Activated T-cell treated with anti-CD3 and anti-CD28 coated beads, Interleukin-2, amount 50 U/mL, for 72 hours (primary cell): Measurements from ENCODE around the gene SIPA1L3. TPM values are rescaled to one million over a fixed set of nuclear protein-coding genes. Genes with fewer than 3 reads are reported as not detected.

Source experiments
- ATAC-seq, 2 donors: fragments of 150-1000 bp; cut with Tn5 transposase; replicated peaks in 1 of 2; 2 replicates each; pipeline ENCODE4 v1.10.0; 2021; ENCODE audit warnings: moderate library complexity in 2 of 2, mild to moderate bottlenecking in 1 of 2
- DNase-seq, 2 donors: peaks; one replicate each; pipeline ENCODE4 v3.0.0; 2021 to 2022; ENCODE audit warnings: mixed read lengths in 1 of 2
- H3K27ac Mint-ChIP-seq: one replicate; pipeline ENCODE4 v1.8.0; 2022; ENCODE audit warnings: mild to moderate bottlenecking, moderate library complexity, mixed read lengths
- H3K27me3 Mint-ChIP-seq: one replicate; pipeline ENCODE4 v1.8.0; 2022; ENCODE audit warnings: low read depth, mixed read lengths
- H3K36me3 Mint-ChIP-seq, 2 donors: one replicate each; pipeline ENCODE4 v1.8.0; 2022; ENCODE audit warnings: mixed read lengths in 2 of 2, mild to moderate bottlenecking in 1 of 2; ENCODE audit not compliant: insufficient read depth in 2 of 2
- H3K4me1 Mint-ChIP-seq: one replicate; pipeline ENCODE4 v1.8.0; 2022; ENCODE audit warnings: low read depth, mixed read lengths
- H3K4me3 Mint-ChIP-seq, 2 donors: one replicate each; pipeline ENCODE4 v1.8.0; 2022; ENCODE audit warnings: mild to moderate bottlenecking in 2 of 2, mixed read lengths in 2 of 2, moderate library complexity in 2 of 2
- H3K9me3 Mint-ChIP-seq, 2 donors: one replicate each; pipeline ENCODE4 v1.8.0; 2022; ENCODE audit warnings: mixed read lengths in 2 of 2
- total RNA-seq, 2 donors: library from RNA; stranded (reverse); gene quantifications; one replicate each; pipeline ENCODE4 v1.2.3, GENCODE V29; 2022

SIPA1L3 gene
- total RNA-seq, 2 donors from 2014 or later: 12.8 TPM

DNA sequence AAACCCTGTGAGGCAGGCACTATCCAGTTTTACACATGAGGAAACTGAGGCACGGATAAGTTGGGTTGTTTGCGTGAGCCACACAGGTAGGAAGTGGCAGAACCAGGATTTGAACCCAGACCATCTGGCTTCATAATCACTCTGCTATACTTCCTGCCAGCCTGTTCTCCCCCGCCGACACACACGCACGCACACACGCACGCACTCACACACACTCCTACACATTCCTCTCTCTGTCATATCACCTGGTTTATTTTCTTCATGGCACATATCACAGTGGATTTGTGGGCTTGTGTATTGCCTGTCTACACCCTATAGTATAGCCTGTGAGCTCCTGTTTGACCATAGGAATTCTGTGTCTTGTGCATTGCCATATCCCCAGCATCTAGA is 140.0 kb downstream of the SIPA1L3 start:
- Mint-ChIP-seq H3K36me3 (peaks cover 0 to 1% of the 10 kb centered on the region in 2 donors), H3K9me3 (no peaks in the 10 kb centered on the region), H3K27me3 (no peaks in the 10 kb centered on the region), H3K4me3 (peak overlapping the region; percentile 3 to 27), H3K4me1 (peaks cover 53% of the 10 kb centered on the region), H3K27ac (peak overlapping the region; percentile 54)
- DNase-seq (peak; percentile 18 to 28), ATAC-seq (no peak)

DNA sequence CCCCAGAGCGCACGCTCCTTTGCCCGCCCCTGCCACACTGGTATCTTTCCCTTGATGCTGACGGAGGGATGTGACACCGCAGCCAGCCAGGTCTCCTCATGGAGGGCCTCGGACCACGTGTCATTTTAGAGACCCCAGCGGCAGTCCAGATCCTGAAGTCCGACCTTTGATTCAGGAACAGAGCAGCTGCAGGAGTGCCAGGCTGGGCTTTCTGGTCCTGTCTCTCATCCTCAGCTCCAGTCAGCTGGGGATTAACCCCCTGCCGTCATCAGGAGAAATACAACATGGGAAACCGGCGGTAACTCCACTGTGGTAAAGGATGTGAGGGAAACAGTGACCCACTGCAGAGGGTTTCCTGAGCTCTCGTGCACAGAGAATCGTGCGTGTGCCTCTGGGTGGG is 140.6 kb downstream of the SIPA1L3 start:
- no peak for DNase-seq
- Mint-ChIP-seq H3K4me1 (peaks cover 53% of the 10 kb centered on the region), H3K36me3 (no peaks in the 10 kb centered on the region), H3K27me3 (no peaks in the 10 kb centered on the region), H3K4me3 (peak overlapping the region; percentile 70 to 82), H3K9me3 (no peaks in the 10 kb centered on the region), H3K27ac (peak overlapping the region; percentile 90)
- ATAC-seq: no peak

DNA sequence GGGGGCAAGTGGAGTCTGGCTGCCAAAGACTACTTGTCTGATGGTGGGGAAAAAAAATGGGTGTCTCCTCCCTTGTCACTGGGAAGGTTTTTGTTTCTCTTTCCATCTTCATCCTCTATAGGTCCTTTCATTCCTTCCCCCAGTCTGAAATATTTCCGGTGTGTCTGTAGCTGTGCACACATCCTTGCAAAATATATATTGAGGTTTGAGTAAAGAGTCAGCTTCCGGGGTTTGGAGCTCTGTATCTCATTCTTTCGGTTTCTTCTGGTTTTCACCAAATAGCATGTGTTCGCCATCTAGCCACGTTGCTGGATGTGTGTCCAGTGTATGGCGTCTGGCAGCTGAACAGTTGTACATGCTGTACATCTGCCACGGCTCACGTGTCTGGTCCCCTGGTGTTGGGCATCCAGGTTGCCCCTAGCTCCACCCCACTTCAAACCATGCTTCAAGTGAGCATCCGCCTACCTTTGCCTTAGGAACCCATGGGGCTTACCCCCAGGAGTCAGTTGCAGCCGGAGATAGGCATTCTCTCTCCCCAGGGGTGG is 142.2 kb downstream of the SIPA1L3 start:
- H3K27ac Mint-ChIP-seq: peak overlapping the region; percentile 90
- H3K4me3 Mint-ChIP-seq: peak overlapping the region; percentile 70 to 82
- H3K27me3 Mint-ChIP-seq: no peaks in the 10 kb centered on the region
- no peaks in the 10 kb centered on the region for H3K36me3 Mint-ChIP-seq
- DNase-seq (peak; percentile 52 to 58), ATAC-seq (peak; percentile 94)
- peaks cover 53% of the 10 kb centered on the region for H3K4me1 Mint-ChIP-seq
- no peaks in the 10 kb centered on the region for H3K9me3 Mint-ChIP-seq

DNA sequence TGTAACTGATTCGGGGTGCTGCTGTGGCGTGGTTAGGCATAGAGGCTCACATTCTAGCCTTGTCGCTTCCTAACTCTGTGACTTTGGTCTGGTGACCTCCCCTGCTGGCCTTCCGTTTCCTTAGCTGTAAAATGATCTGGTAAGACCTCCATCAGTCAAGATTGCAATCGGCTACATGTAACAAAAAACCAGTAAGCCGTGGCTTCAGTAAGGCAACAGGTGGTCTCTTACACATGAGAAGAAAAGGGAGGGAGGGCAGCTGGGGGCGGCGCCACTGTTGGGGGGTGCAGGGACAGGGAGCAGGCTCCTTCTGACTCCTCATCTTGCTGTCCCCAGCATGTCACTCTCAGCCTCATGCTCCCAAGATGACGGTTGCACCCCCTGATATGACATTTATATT is 148.0 kb downstream of the SIPA1L3 start:
- Mint-ChIP-seq H3K9me3 (no peaks in the 10 kb centered on the region), H3K27ac (no peak overlapping the region), H3K4me3 (no peak overlapping the region), H3K4me1 (peaks cover 20% of the 10 kb centered on the region), H3K27me3 (no peaks in the 10 kb centered on the region), H3K36me3 (no peaks in the 10 kb centered on the region)
- DNase-seq: no peak
- ATAC-seq: no peak

DNA sequence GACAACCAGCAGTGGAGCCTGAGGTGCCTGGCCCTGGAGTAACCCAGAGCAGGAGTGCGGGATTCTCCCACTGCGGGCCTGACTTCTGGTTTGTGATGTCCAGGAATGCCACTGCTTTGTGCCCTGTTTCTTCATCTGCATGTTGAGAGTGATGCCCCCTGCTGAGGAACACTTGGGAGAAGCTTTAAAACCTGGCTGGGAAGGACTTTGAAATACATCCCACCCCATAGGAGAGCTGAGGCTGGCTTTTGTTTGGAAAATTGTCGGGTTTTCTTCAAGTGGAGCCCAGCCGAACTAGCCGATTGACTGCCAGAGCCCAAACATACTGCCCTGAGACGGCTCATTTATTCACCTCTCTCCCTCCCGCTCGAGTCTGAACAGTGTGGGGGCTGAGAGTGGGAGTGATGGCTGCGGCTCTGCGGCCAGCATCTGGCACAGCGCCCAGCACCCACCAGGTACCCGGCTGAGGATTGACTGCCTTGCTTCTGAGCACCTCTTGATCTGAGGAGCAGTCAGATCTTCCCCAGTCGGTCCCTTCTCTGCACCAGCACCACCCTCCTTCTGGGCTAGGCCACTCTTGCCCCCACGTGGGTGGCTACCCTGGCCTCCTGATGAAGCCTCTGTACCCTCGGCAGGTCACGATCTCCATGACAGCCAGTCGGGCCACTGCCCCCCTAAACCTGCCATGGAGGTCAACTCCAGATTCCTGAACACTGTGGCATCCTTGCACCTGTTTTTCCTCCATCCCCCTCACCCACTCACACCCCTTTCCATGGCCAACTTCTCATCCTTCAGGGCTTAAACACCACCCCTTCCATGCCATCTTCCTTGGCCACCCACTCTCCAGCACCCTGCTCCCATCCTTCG is 148.9 kb downstream of the SIPA1L3 start:
- Mint-ChIP-seq H3K4me1 (peaks cover 23% of the 10 kb centered on the region), H3K27ac (no peak overlapping the region), H3K4me3 (no peak overlapping the region), H3K27me3 (no peaks in the 10 kb centered on the region), H3K36me3 (no peaks in the 10 kb centered on the region), H3K9me3 (no peaks in the 10 kb centered on the region)
- ATAC-seq (peak; percentile 20 to 33), DNase-seq (no peak)

DNA sequence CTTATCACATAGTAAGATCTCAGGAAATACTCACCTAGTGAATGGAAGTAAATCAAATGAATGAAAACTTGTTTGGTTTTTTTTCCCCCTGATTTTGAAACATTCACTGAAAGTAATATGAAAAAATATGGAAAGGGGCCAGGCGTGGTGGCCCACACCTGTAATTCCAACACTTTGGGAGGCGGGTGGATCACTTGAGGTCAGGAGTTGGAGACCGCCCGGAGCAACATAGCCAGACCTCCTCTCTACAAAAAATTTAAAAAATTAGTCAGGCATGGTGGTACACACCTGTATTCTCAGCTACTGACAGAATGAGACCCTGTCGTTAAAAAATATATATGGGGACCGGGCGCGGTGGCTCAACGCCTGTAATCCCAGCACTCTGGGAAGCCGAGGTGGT is 149.6 kb downstream of the SIPA1L3 start:
- no peak for DNase-seq
- Mint-ChIP-seq H3K9me3 (no peaks in the 10 kb centered on the region), H3K27ac (no peak overlapping the region), H3K36me3 (no peaks in the 10 kb centered on the region), H3K4me3 (no peak overlapping the region), H3K4me1 (peaks cover 23% of the 10 kb centered on the region), H3K27me3 (no peaks in the 10 kb centered on the region)
- ATAC-seq: no peak

DNA sequence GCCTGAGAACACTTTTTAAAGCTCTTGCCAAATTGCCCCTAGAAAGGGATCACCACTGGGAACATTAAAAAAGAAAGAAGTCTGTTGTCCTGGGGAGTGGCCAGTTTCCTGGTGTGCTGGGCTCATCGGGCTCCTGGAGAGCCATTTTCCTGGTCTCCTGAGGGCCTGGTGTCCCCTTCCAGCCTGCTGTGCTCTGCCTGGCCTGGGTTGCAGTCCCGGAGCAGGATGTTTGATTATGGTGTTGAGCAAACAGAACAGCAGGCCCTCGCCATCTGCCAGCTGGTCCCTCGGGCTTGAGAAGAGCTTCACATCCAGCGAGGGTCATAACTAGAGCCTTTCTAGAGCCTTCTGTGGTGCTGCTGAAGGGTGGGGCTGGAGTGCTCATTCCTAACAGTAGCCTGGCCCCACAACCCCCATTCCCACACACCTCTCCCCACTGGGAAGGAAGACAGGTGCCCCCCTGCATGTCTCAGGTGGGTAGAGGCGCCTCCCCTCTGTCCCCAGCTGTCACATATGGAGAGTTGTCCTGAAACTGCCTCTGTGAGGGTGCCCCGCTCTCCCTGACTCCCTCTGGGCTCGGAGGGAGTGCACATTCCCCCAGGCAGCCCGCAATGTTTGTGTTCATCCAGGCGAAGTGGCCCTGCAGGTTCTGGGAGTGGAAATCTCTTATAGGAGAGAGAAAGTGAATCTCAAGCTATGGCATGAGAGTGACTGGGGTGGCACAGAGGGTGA is 151.1 kb downstream of the SIPA1L3 start:
- H3K27ac Mint-ChIP-seq: no peak overlapping the region
- H3K9me3 Mint-ChIP-seq: no peaks in the 10 kb centered on the region
- H3K36me3 Mint-ChIP-seq: no peaks in the 10 kb centered on the region
- peaks cover 23% of the 10 kb centered on the region for H3K4me1 Mint-ChIP-seq
- no peak overlapping the region for H3K4me3 Mint-ChIP-seq
- no peaks in the 10 kb centered on the region for H3K27me3 Mint-ChIP-seq
- ATAC-seq: no peak
- no peak for DNase-seq

DNA sequence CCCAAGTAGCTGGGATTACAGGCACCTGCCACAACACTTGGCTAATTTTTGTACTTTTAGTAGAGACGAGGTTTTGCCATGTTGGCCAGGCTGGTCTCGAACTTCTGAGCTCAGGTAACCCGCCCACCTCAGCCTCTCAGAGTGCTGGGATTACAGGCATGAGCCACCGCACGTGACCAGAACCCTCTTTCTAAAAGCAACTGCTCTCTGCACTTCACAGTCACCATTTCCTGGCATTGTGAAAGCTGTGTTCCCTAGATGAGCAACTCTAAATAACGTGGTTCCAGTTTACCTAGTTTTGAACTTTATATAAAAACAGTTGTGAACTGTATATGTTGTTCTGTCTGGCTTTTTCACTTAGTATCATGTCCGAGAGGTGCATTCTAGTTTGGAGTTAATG is 152.9 kb downstream of the SIPA1L3 start:
- ATAC-seq: peak; percentile 79 to 83

DNA sequence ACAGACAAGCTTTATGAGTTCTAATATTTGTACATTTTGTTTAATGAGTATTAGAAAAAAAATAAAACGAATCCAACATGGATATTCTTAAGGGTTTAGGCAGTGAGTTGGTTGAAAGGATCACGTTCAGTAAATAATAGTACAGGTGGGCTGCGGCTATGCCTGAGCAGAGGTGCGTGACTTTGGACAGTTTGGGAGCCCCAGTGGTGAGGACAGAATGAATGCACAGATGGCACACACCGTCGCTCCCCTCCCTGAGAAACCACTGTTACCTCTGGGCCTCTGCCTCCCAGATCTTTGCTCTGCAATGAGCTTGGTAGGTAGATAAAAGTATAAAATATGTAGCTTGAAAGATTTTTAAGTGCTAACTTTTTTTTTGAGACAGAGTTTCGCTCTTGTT is 153.3 kb downstream of the SIPA1L3 start:
- peak in 1 of 2 donors; percentile 50 for ATAC-seq
- H3K9me3 Mint-ChIP-seq: no peaks in the 10 kb centered on the region

More for the DNA sequence above, 152.9 kb downstream of the SIPA1L3 start:
- Mint-ChIP-seq H3K4me1 (peaks cover 23% of the 10 kb centered on the region), H3K27ac (no peak overlapping the region), H3K9me3 (no peaks in the 10 kb centered on the region), H3K36me3 (no peaks in the 10 kb centered on the region), H3K4me3 (peak overlapping the region in 1 of 2 donors; percentile 63), H3K27me3 (no peaks in the 10 kb centered on the region)
- DNase-seq: peak; percentile 49 to 53

DNA sequence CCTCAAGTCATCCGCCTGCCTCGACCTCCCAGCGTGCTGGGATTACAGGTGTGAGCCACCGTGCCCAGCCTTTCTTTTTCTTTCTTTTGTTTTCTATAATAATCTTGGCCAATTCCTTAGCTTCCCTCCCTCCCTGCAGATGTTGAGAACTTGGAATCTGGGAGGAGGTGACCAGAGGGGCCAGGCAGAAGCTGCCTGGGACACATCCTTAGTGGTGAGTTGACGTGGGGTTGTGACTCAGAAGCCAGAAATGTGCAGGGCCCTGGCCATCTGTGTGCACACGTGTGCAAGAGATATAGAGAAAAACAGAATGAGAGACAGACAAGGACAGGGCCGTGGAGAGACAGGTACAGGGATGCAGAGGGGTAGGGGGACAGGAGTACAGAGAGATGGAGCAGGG is 154.3 kb downstream of the SIPA1L3 start:
- Mint-ChIP-seq H3K27me3 (no peaks in the 10 kb centered on the region), H3K4me3 (no peak overlapping the region), H3K27ac (no peak overlapping the region), H3K4me1 (peaks cover 23% of the 10 kb centered on the region), H3K36me3 (no peaks in the 10 kb centered on the region), H3K9me3 (no peaks in the 10 kb centered on the region)
- DNase-seq (no peak), ATAC-seq (no peak)

More for the DNA sequence above, 153.3 kb downstream of the SIPA1L3 start:
- H3K27me3 Mint-ChIP-seq: no peaks in the 10 kb centered on the region
- H3K4me1 Mint-ChIP-seq: peaks cover 23% of the 10 kb centered on the region
- H3K4me3 Mint-ChIP-seq: no peak overlapping the region
- H3K36me3 Mint-ChIP-seq: no peaks in the 10 kb centered on the region
- no peak for DNase-seq
- H3K27ac Mint-ChIP-seq: no peak overlapping the region

DNA sequence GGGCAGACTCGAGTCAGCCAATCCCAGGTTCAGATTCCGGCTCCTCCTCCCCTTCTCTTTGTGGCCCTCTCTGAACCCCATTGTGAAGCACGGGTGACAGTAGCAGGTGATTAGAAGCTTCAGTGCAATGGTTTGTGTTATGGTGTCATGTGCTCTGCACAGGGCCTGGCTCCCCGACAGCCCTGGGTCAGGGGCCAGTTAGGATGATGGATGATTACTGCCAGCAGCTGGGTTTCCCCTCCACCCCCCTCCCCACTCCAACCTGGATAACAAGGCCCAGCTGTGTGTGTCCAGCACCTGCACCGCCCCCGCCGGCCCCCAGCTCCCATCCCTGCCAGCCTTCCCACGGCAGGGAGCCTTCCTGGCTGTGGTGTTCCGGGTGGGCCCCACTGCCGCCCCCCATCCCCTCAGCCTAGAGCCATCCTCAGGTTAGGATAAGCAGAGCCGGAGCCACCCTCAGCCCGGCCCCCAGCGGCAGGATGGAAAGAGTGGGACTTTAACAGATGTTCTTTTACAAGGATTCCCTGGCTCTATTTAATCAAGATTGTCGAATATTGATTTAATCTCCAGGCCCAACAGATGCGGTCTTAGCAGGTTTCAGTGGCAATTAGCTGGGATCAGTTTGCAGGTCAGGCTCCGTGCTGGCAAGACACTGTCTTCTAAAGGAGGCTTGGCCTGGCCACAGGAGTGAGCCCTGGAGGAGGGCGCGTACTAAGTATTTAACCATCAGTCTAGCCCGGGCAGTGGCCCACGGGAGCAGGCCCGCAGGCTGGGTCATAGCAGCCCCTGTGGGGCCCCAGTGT is 156.2 kb downstream of the SIPA1L3 start:
- H3K36me3 Mint-ChIP-seq: no peaks in the 10 kb centered on the region
- H3K4me3 Mint-ChIP-seq: no peak overlapping the region
- no peaks in the 10 kb centered on the region for H3K9me3 Mint-ChIP-seq
- ATAC-seq (no peak), DNase-seq (no peak)
- no peak overlapping the region for H3K27ac Mint-ChIP-seq
- H3K27me3 Mint-ChIP-seq: no peaks in the 10 kb centered on the region
- peaks cover 20% of the 10 kb centered on the region for H3K4me1 Mint-ChIP-seq

DNA sequence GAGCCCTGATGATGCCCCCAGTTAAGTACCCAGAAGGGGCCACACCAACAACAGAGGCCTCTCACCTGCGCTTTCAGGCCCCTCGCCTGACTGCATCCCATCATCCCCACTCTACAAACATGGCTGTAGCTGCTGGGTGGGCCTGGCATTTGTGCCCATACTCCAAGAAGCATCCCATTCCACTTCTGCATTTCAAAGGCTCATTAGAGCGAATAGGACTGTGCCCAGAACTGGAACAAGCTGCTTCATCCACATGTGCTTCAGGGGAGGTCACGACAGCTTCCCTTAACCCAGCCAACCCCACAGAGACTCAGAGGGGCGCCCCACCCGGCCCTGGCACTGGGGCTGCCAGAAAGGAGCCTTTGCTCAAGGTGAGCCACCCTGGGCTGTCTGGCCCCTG is 156.9 kb downstream of the SIPA1L3 start:
- Mint-ChIP-seq H3K36me3 (no peaks in the 10 kb centered on the region), H3K27ac (no peak overlapping the region), H3K4me3 (no peak overlapping the region), H3K9me3 (no peaks in the 10 kb centered on the region), H3K4me1 (peaks cover 14% of the 10 kb centered on the region), H3K27me3 (no peaks in the 10 kb centered on the region)
- ATAC-seq (no peak), DNase-seq (no peak)
